ENCODE data around the gene SP3. TPM values are rescaled to one million over a fixed set of nuclear protein-coding genes. Genes with fewer than 3 reads are reported as not detected.

SP3 gene
- total and polyA plus RNA-seq, 2 of the 8 experiments (the other 6 are each of a cell fraction or from before 2014, with no cell fraction given), result 31.0 to 92.1 TPM

DNA sequence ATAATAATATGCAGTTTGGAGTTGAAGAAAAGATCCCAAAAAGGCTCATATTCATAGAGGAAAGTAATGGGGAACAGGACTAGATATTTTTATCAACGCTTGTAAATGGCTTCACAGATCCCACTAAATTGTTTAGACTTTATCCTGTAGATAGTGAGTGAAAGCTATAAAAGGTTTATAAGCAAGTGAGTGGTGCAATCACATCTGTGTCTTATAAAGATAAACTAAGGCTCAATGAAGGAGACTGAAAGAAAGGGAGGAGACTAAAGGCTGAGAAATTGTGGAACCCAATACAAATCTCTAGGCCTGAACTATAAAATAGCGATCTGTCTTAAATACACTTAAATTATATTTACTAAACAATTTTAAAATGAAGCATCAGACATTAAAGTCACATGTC, 7.7 kb downstream of the SP3 start:
- Histone ChIP-seq H2AK5ac (ENCODE audit: low read depth, low read length) (no peak overlapping the region), H3K14ac (ENCODE audit: insufficient read length) (no peak overlapping the region), H3K79me1 (ENCODE audit: low read depth, low read length) (no peaks in the 10 kb centered on the region), H4K8ac (ENCODE audit: extremely low read depth, insufficient read depth, low read length) (no peak overlapping the region), H3K23ac (ENCODE audit: insufficient read length) (no peak overlapping the region), H2BK12ac (ENCODE audit: low read depth, low read length) (no peak overlapping the region), H3K23me2 (ENCODE audit: low read depth, low read length) (no peaks in the 10 kb centered on the region), H3K36me3 (ENCODE audit: control insufficient read depth in 2 of 4, insufficient read depth in 4 of 4, low read length in 3 of 4) (peaks cover 6 to 42% (median 30%) of the 10 kb centered on the region in 4 experiments), H3K4me3 (ENCODE audit: extremely low read depth in 1 of 4, insufficient read depth in 2 of 4, low read depth in 3 of 4, low read length in 4 of 4) (no peak overlapping the region), H3K27me3 (replicated peaks in 1 of 4; ENCODE audit: control insufficient read depth in 3 of 4, extremely low read depth in 1 of 4, insufficient read depth in 3 of 4, low read length in 3 of 4) (no peaks in the 10 kb centered on the region), H2BK120ac (replicated peaks; ENCODE audit: low read depth, low read length) (no peak overlapping the region), H3K4ac (replicated peaks; ENCODE audit: insufficient read length, low read depth, low read length) (no peak overlapping the region), H2BK15ac (ENCODE audit: low read length) (no peak overlapping the region), H4K5ac (ENCODE audit: insufficient read length, low read depth, low read length) (no peak overlapping the region), H2AFZ (ENCODE audit: low read length) (no peak overlapping the region), H3K9ac (replicated peaks in 1 of 4; ENCODE audit: extremely low read depth in 1 of 4, low read depth in 3 of 4, low read length in 3 of 4) (no peak overlapping the region), H3K4me1 (replicated peaks in 1 of 4; ENCODE audit: control insufficient read depth in 3 of 4, insufficient read depth in 4 of 4, low read length in 3 of 4) (peaks cover 0 to 3% (median 1%) of the 10 kb centered on the region in 4 experiments; a peak in 1 of 7 replicates), H3K18ac (ENCODE audit: extremely low read depth, low read length) (no peak overlapping the region), H2BK20ac (ENCODE audit: low read length) (no peak overlapping the region), H3K56ac (replicated peaks; ENCODE audit: insufficient read length, low read depth, low read length) (no peak overlapping the region), H3K27ac (ENCODE audit: low read depth, low read length) (no peak overlapping the region), H4K20me1 (replicated peaks in 1 of 2; ENCODE audit: control insufficient read depth in 1 of 2, insufficient read depth in 2 of 2, low read length in 2 of 2) (peaks cover 5 to 11% of the 10 kb centered on the region in 2 experiments), H3K9me3 (ENCODE audit: insufficient read depth in 2 of 2, low read depth in 1 of 2, low read length in 1 of 2) (peaks cover 0 to 2% of the 10 kb centered on the region in 2 experiments; a peak in 1 of 4 replicates), H3K79me2 (ENCODE audit: control insufficient read depth in 1 of 2, insufficient read depth in 2 of 2, low read length in 2 of 2) (peaks cover 47 to 100% of the 10 kb centered on the region in 2 experiments), H2BK5ac (ENCODE audit: low read depth, low read length) (no peak overlapping the region), H4K91ac (replicated peaks; ENCODE audit: insufficient read length, low read length) (no peak overlapping the region), H3K4me2 (ENCODE audit: insufficient read depth in 1 of 2, low read depth in 2 of 2, low read length in 2 of 2) (no peak overlapping the region)
- FAIRE-seq (no peak), DNase-seq (ENCODE audit: low read depth in 1 of 2, low spot score in 2 of 2) (no peak)
- ChIA-PET CTCF (ENCODE audit: partially characterized antibody) (interaction anchor here (0.6 to 1.0 kb wide), 2 partner anchors 22 to 105 kb away, joined by 3 read pairs; no protein-coding TSS in a partner anchor), POLR2A (ENCODE audit: partially characterized antibody) (no interaction called here)
- TF ChIP-seq POLR2AphosphoS5 (IDR thresholded peaks at IDR 0.05; ENCODE audit: low read depth, low read length) (no peak), CEBPB (IDR thresholded peaks at IDR 0.05; ENCODE audit: low read depth, low read length) (no peak)
- TF ChIP-seq, protein P1, sequence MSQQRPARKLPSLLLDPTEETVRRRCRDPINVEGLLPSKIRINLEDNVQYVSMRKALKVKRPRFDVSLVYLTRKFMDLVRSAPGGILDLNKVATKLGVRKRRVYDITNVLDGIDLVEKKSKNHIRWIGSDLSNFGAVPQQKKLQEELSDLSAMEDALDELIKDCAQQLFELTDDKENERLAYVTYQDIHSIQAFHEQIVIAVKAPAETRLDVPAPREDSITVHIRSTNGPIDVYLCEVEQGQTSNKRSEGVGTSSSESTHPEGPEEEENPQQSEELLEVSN (IDR thresholded peaks at IDR 0.05), result no peak
- WGBS, 2 experiments (ENCODE audit: extremely low coverage in 1 of 2, insufficient coverage in 1 of 2, insufficient read length in 1 of 2, insufficient replicate concordance in 2 of 2, low coverage in 1 of 2, low lambda C conversion rate in 2 of 2, missing lambda C conversion rate in 1 of 2), result 90% methylated on average over 2 of the region's 2 CpGs; no CpG with 5 or more reads in 1 of the 2 experiments

Measured in H1 (cell line).